Thyroid gland (tissue), 4 donors: ENCODE data around the gene MTAP.

ENCODE experiments used
- CTCF ChIP-seq, 6 experiments: fragments of 200-600 bp in 3 of 6; fragments of 450-650 bp in 3 of 6; sonication (generic) in 3 of 6; IDR thresholded peaks; one replicate each; pipeline ENCODE4 v1.5.1; 2016 to 2019; ENCODE audit warnings: antibody characterized with exemption in 6 of 6, mild to moderate bottlenecking in 2 of 6, inconsistent platforms in 1 of 6, moderate library complexity in 1 of 6
- POLR2A ChIP-seq, 2 donors: fragments of 450-650 bp; IDR thresholded peaks; one replicate each; pipeline ENCODE4 v1.6.1; 2017; ENCODE audit warnings: antibody characterized with exemption in 2 of 2, mild to moderate bottlenecking in 2 of 2, moderate library complexity in 1 of 2

GRCh38 chr9:21933865-21934264 lies 131.4 kb downstream of the MTAP start:
- TF ChIP-seq POLR2A (IDR thresholded peaks at IDR 0.05) (no peak), CTCF (IDR thresholded peaks at IDR 0.05) (no peak)
